Lower leg skin (tissue), 3 donors: ENCODE measurements around the gene MYO1A.

Experiments used
- CTCF ChIP-seq, 3 donors: fragments of 450-650 bp; IDR thresholded peaks; one replicate each; pipeline ENCODE4 v1.5.1; 2016; ENCODE audit warnings: antibody characterized with exemption in 3 of 3, mild to moderate bottlenecking in 3 of 3, moderate library complexity in 2 of 3
- POLR2A ChIP-seq, 2 donors: fragments of 450-650 bp; IDR thresholded peaks; one replicate each; pipeline ENCODE4 v1.6.1; 2016 to 2017; ENCODE audit warnings: antibody characterized with exemption in 2 of 2, mild to moderate bottlenecking in 1 of 2, moderate library complexity in 1 of 2

- TF ChIP-seq CTCF (IDR thresholded peaks at IDR 0.05) (no peak), POLR2A (IDR thresholded peaks at IDR 0.05) (no peak)
These were observed 1.1 kb upstream of the MYO1A start for GRCh38 chr12:57051011-57051410.
